Umbilical cord (tissue), 2 donors: Measurements from ENCODE around the gene GUCA1A. TPM values are rescaled to one million over a fixed set of nuclear protein-coding genes. Genes with fewer than 3 reads are reported as not detected.
"Not testable (repeated sequence)": the region's sequence is repeated elsewhere in the genome, so short reads cannot be mapped to it uniquely, and the experiment has no call there.

Experiments
- DNase-seq: peaks from one replicate; pipeline ENCODE4 v3.0.0-alpha.2; 2015; ENCODE audit warnings: low spot score
- total RNA-seq: library from RNA; depleted of rRNA; stranded (reverse); fragments of >200 nt; gene quantifications from one replicate; pipeline ENCODE4 v1.2.3, GENCODE V29; 2014; ENCODE audit warnings: low replicate concordance; ENCODE audit not compliant: insufficient read depth

The GUCA1A gene
- total RNA-seq, 1 donor from 2014 or later = 4.1 TPM

DNA sequence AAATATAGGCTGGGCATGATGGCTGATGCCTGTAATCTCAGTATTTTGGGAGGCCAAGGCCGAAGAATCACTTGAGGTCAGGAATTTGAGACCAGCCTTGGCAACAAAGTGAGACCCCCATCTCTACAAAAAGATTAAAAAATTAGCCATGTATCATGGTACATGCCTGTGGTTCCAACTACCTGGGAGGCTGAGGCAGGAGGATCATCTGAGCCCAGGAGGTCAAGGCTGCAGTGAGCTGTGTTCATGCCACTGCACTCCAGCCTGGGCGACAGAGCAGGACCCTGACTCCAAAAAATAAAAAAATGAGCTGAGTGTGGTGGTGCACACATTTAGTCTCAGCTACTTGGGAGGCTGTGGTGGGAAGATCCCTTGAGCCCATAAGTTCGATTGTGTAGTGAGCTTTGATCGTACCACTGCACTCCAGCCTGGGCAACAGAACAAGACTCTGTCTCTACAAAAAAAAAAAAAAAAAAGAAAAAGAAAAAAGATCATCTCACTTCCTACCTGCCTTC lies 31.7 kb downstream of the GUCA1A start:
- no peak for DNase-seq

DNA sequence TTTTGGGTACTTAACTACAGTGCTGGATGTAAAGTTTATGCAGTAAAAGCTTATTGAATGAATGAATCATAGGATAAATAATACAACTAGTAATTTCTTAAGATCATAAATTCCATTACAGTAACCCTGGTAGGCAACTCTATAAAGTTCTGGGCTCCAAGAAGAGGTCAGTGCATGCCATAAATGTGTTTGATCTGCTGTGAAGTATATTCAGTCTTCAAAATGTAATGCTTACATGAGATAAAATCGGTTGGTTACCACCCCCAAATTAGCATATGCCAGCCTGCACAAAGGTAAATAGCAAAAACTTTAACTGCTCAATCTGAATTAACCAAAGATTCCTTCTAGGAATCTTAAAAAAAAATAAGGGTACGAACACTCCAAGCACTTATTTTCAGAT lies 34.4 kb downstream of the GUCA1A start:
- DNase-seq = not testable (repeated sequence)

DNA sequence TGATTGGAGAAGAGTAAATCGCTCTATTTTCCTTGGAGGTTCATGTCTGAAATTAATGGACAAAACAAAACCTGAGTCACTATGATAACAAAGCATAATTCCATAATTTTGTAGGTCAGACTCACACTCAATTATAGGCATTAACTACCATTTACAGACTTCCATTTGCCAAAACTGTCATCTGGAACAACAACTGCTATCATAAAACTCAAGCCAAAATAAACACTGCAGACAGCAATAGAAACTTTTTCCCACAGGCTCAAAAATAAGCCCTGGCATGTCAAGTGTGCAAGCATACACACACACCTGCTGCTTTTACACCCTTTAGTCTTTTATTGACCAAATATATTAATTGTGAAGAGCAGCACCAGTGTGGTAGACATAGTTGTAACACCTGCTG lies 37.4 kb downstream of the GUCA1A start:
- no peak for DNase-seq

DNA sequence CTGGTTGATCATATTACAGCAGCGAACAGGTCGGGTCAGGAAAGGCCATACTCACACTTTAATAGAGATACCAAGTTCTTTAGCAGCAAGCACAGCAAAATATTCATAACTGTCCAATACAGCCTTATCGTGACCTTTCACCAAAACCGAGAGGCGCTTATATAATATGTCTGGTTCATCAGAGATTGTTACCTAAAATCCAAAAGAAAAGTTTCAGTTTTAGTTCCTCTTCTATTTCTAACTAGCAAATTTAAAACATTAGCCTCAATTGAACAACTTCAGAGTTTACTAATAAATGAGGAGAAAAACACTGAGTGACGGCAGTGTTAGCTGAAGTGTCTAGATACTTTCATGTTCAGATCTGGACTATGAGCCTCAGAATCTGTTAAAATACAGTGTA lies 38.6 kb downstream of the GUCA1A start:
- no peak for DNase-seq

DNA sequence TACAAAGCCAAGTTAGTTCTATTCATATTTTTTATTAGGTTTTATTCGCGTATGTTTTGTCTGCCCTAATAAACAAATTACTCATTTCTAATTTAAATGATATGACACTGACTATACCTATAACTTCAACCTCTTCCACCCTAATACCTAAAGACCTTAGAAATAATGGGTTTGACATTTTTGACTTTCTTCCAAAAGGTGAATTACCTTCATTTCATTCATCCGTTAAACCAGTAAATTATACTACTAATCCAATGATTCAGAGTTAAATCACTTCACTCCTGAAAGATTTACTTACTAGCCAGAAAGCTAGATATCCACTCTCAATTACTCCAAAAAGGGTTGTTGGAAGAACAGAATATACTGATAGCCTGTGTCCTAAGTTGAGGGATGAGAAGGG lies 39.3 kb downstream of the GUCA1A start:
- DNase-seq = no peak

DNA sequence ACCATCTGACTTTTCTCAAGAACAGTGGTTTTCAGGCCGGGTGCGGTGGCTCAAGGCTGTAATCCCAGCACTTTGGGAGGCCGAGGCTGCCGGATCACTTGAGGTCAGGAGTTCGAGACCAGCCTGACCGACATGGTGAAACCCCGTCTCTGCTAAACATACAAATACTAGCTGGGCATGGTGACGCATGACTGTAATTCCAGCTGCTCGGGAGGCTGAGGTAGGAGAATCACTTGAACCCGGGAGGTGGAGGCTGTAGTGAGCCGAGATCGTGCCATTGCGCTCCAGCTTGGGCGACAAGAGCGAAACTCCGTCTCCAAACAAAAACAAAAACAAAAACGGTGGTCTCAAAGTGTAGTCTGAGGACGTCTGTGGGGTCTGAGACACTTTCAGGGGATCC lies 43.3 kb downstream of the GUCA1A start:
- DNase-seq = not testable (repeated sequence)

DNA sequence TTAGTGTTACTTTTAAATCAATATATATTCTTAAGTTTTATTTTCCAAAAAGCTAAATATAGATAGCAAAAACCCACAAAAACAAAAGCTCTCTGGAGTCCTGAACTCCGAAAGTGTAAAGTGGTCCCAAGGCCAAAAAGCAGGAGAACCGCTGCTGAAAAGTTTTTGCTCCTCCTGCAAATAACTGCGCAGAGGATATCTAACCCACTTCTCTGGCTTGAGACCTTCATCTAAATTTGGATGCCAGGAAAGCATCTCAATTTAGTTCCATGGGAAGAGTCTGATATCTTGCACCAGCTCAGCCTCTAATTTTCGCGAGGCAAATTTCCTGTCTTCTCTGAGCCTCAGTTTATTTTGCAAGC lies 44.0 kb downstream of the GUCA1A start:
- no peak for DNase-seq

DNA sequence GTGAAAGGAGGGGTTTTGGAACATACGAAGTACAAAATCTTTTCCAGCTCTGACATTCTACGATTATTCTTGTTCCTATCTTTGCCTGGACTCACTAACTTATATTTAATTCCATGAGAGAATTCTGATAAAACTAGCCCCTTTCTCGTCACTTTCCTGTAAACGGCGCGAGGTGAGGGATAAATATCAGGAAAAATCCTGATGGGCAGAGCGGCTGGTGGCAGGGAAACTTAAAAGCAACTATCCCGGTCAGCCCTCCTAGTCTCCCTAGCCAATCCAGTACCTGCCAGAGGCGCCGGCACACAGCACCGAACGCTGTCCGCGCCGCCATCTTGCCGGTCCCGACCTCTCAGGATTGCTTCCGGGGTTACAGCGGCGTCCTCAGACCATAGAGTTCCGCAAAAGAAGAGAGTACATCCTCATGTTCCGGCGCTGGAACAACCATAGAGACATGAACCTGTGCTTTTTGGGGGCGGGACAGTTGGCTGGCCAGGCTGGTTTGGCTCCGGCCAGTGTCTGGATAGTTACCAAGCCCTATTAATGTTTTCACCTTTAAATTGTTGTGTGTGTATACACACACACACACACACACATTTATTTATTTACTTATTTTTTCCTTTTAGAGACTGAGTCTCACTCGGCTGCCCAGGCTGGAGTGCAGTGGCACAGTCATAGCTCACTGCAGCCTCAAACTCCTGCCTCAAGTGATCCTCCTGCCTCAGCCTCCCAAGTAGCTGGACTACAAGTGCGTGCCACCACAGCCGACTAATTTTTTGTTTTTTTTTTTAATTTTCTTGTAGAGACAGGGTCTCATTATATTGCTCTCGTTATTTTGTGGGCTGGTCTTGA lies 44.6 kb downstream of the GUCA1A start, which contains the start of gene MRPS10:
MRPS10 (minus strand) TSS at position 343 of the 849 bp plus-strand sequence; CDS start at position 331, 12 bp downstream.
- peak; percentile 97 for DNase-seq

DNA sequence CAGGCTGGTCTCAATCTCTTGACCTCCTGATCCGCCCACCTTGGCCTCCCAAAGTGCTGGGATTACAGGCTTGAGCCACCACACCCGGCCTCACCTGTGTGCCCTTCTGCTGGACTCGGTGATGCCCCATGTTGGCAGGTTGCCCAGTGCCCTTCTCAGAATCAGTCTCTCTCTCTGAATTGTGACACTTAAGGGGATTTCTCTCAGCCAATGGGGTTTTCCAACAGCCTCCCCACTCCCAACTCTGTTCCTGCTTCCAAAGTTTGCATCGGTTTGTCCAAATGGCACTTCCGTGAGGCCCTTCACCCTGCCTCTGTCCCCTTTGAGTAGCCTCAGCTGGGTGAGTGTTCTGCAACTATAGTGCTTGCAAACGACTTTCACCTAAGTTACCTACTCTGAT lies 47.6 kb downstream of the GUCA1A start:
- no peak for DNase-seq

DNA sequence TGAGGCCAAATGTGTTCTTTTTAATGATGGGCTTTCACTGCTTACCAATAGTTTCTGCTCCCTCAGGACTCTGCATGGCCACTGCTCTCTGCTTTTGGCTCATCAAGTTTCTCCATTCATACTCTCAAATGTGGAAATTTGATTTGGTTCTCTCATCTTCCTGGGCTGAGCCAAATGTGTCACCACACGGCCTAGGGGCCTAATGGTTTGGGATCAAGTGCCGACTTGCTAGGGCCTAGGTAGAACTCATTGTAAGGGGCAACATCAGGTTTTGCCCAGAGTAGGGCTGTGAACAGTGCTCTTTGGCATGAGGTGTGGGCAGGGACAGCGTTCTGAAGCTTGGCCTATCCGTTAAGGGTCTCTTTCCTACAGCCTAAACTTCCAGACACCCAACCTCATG lies 48.4 kb downstream of the GUCA1A start:
- no peak for DNase-seq

DNA sequence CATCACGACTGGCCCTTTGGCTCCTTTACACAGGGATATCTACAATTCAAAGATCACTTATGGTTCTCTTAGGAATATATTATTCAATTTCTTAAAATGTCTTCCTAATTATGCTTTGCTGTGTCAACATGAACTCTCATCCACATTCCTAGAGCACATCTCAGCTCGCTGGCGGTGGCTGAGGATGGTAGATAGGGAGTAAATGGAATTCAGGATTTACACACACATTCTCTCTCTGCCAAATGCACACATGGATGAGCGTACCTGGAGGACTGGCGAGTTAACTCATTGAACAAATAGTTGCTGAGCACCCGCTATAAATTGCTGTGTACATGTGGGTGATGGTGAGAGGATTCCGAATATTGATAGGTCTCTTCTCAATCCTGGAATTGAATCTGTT lies 49.3 kb downstream of the GUCA1A start:
- DNase-seq = no peak

DNA sequence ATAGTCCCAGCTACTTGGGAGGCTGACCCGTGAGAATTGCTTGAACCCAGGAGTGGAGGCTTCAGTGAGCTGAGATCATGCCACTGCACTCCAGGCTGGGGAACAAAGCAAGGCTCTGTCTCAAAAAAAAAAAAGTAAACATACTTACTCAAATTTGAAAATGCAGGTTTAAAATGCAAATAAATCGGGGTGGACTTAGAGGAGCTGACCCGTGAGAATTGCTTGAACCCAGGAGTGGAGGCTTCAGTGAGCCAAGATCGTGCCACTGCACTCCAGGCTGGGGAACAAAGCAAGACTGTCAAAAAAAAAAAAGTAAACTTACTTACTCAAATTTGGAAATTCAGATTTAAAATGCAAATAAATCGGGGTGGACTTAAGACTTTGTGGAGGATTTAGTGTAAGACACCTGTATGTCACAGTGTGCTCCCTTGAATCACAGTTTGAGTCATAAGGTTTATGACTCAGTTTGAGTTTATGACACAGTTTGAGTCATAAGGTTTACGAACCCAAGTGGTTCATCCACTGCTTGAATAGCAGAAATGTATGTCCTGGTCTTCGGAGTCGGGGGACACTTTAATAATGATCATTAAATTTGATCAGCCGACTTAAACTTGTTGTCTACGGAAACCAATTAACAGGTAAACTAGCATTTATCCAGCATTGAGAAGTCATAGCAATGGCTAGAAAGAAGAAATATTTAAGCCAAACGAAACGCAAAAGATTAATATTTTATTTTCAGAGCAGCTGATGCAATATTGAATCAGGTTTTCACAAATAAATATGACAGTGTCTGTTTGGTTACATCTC lies 51.3 kb downstream of the GUCA1A start:
- no peak for DNase-seq

DNA sequence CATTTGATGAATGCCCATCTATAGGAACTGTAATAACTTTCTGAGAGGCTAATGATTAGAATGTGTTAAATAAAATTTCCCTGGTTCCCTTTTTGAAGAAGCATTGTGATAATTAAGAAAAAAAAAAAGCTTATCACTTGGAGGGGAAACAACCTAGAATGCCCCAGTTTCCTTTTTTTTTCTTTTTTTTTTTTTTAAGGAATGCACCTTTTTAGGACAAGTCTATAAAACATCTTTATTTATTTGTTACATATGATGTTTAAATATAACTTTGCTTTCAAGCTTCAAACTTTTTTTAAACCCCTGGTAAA lies 51.8 kb downstream of the GUCA1A start:
- DNase-seq = no peak

DNA sequence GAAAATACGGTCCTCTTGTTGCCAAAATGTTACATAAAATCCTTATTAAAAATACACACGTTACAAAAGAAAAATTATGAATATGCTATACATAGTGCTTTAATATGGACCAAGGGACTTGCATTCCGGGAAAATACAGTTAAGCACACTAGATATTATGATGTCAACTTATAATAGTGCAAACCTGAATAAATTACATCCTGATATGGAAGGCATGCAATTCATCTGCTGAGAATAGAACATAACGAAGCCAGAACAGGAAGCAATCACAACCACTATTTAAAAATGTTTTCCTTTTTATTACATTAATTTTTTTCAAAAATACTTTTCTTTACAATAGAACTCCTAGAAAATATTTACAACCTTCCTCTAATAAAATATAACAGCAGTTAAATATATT lies 52.3 kb downstream of the GUCA1A start:
- no peak for DNase-seq

DNA sequence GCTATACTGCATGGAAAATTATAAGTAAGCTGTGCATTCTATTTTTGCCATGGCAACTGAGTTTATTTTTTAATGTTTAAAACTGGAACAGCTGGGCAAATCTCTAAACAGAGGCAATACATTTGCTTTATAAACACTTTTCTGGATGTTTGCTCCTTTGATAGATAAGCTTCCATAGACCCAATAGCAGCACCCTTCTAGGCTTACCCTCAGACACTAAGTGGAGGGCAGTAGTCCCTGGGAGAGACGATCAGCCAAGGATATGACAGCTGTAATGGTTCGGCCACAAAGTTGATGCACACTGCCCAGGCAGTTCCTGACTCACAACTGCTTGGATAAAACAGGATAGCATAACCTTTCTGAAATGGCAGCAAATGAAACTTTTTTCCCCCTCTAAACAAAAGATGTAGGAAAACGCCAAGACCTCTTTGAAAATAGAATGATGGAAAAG lies 53.0 kb downstream of the GUCA1A start:
- no peak for DNase-seq

DNA sequence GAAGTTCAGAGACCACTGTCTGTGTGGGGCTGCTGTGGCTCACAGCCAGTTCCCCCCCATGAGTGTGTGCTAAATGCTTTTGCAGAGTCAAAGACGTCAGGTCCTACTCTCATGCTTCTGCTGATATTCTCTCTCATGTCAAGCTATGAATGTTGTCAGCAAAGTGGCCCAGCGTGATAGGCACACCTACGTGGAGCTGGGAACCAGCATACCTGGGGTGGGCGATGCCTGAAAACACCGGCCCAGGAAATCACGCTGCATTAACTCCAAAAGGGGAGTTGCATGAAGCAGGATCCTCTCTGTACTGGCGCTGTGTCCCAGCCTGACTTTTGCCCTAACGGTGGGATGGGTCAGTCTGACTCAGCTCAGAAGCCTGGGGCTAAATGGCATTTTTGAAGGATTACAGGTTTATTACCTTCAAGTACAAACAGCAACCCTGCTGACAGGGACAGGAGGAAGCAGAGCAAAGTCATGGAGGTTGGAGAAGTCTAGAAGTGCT lies 53.5 kb downstream of the GUCA1A start:
- peak; percentile 43 for DNase-seq

DNA sequence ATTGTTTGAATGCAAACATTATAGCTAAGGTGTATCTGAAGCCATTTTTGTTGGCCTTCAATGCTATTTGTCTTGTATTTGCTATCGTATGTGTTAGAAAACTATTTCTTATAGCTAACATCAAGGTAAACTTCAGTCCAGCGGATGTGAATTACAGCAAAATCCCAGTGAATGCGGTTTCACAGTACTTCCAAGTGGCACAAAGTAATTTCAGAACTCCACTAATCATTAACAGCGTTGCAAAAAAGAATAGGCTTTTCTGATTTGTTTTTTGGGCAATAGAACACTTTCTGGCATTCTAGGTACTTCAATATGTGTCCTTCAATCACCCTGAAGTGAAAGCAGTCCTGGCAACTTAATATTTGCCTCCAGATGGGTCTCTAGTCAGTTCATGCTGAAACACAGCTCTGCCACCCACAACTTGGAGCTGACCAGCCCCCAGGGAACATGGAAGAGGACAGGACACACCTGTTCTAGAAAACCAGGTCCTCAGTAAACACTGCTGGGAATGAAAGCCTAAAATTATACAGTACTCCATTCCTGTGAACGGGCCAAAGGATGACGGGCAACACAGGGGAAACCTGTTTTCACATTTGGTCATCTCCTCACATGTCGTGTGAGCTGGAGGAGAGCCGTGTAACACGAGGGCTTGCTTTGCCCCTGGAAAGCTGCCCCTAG lies 54.1 kb downstream of the GUCA1A start:
- DNase-seq = no peak

DNA sequence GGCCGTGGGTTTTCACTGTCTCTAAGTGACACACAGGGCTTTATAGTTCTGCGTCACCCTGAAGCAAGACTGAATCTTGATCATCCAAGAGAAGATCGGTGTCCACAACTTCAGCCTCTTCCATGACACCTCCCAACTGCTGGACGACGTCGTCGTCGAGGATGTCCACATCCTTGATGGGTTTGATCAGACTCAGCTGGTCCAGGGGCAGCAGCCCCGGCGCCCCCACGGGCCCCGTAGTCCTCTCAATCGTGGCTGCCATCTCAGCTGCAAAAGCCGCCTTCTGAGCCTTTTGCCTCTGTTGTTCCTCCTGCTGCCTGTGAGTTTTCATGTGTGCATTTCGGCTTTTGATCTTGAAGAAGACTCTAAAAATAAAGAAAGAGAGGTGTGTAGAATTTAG lies 55.1 kb downstream of the GUCA1A start:
- no peak for DNase-seq
